SK-N-SH (cell line): ENCODE measurements around the gene MACROD1. TPM values are rescaled to one million over a fixed set of nuclear protein-coding genes. Genes with fewer than 3 reads are reported as not detected.

ENCODE experiments used
- CTCF ChIA-PET: fragments of 300-600, 350-600 bp; formaldehyde crosslinking; extraction: SDS; loops from one replicate; lab custom pipeline; 2021; lab: Yijun Ruan, JAX
- POLR2A ChIA-PET: fragments of 350-600 bp; sonication (Branson Sonifier 250); formaldehyde crosslinking; extraction: SDS; loops from one replicate; lab custom pipeline; 2020; ENCODE audit warnings: antibody characterized with exemption, inconsistent platforms; lab: Yijun Ruan, JAX
- DNase-seq: peaks from one replicate; pipeline ENCODE4 v3.0.0; 2012
- H2AFZ ChIP-seq: fragments of 200-600 bp; sonication (generic); 2 replicates; pipeline ENCODE4 v1.8.1; 2016; ENCODE audit warnings: antibody characterized with exemption, mild to moderate bottlenecking, low read depth
- H3F3A ChIP-seq: fragments of 200-600 bp; sonication (generic); replicated peaks from 2 replicates; pipeline ENCODE3; 2016; ENCODE audit warnings: antibody characterized with exemption, mild to moderate bottlenecking; ENCODE audit not compliant: insufficient read depth
- H3K27ac ChIP-seq, 2 experiments: fragments of 200-500 bp in 1 of 2; fragments of 200-600 bp in 1 of 2; sonication (Bioruptor generic) in 1 of 2; sonication (generic), shearing (Covaris generic) in 1 of 2; 2 replicates each; pipeline versions ENCODE4 v1.5.1 to v1.6.1; 2014 to 2016; ENCODE audit warnings: low read depth in 2 of 2, inconsistent platforms in 1 of 2, low read length in 1 of 2, mild to moderate bottlenecking in 1 of 2, mixed read lengths in 1 of 2
- H3K27me3 ChIP-seq: fragments of 200-600 bp; sonication (generic), shearing (Covaris generic); 2 replicates; pipeline ENCODE4 v1.6.1; 2016; ENCODE audit warnings: mixed run types; ENCODE audit not compliant: insufficient read depth
- H3K36me3 ChIP-seq, 2 experiments: fragments of 200-500 bp in 1 of 2; fragments of 200-600 bp in 1 of 2; sonication (Bioruptor generic) in 1 of 2; sonication (generic) in 1 of 2; replicated peaks in 1 of 2; 2 replicates each; pipeline versions ENCODE3 to v1.5.1; 2014 to 2016; ENCODE audit warnings: low read length in 1 of 2, mild to moderate bottlenecking in 1 of 2; ENCODE audit not compliant: insufficient read depth in 2 of 2, control insufficient read depth in 1 of 2
- H3K4me1 ChIP-seq, 2 experiments: fragments of 200-500 bp in 1 of 2; fragments of 200-600 bp in 1 of 2; sonication (Bioruptor generic) in 1 of 2; sonication (generic), shearing (Covaris generic) in 1 of 2; 2 replicates each; pipeline versions ENCODE4 v1.5.1 to v1.6.1; 2014 to 2016; ENCODE audit warnings: low read depth in 1 of 2, low read length in 1 of 2, mixed run types in 1 of 2; ENCODE audit not compliant: insufficient read depth in 2 of 2, control insufficient read depth in 1 of 2
- H3K4me2 ChIP-seq: fragments of 200-600 bp; sonication (generic), shearing (Covaris generic); 2 replicates; pipeline ENCODE4 v1.6.1; 2017; ENCODE audit warnings: mixed run types
- H3K4me3 ChIP-seq, 2 experiments: fragments of 200-500 bp in 1 of 2; fragments of 200-600 bp in 1 of 2; sonication (Bioruptor generic) in 1 of 2; sonication (generic), shearing (Covaris generic) in 1 of 2; 2 replicates each; pipeline versions ENCODE4 v1.5.1 to v1.8.1; 2014 to 2016; ENCODE audit warnings: low read depth in 2 of 2, inconsistent platforms in 1 of 2, low read length in 1 of 2, mild to moderate bottlenecking in 1 of 2, mixed read lengths in 1 of 2, moderate library complexity in 1 of 2
- H3K79me2 ChIP-seq: fragments of 200-600 bp; sonication (generic); 2 replicates; pipeline ENCODE4 v1.8.1; 2017; ENCODE audit warnings: mild to moderate bottlenecking; ENCODE audit not compliant: insufficient read depth
- H3K9ac ChIP-seq: fragments of 200-600 bp; sonication (generic); 2 replicates; pipeline ENCODE4 v1.6.1; 2017; ENCODE audit warnings: mixed run types
- H3K9me2 ChIP-seq: fragments of 200-600 bp; sonication (generic); 2 replicates; pipeline ENCODE4 v1.6.1; 2017; ENCODE audit warnings: mixed run types
- H3K9me3 ChIP-seq: fragments of 200-600 bp; sonication (generic); 2 replicates; pipeline ENCODE4 v1.6.1; 2017; ENCODE audit warnings: mixed run types, mild to moderate bottlenecking, moderate library complexity
- H4K20me1 ChIP-seq: fragments of 200-600 bp; sonication (generic); 2 replicates; pipeline ENCODE4 v1.6.1; 2017; ENCODE audit warnings: mild to moderate bottlenecking, mixed run types; ENCODE audit not compliant: insufficient read depth
- ELF1 ChIP-seq: IDR thresholded peaks from 2 replicates; pipeline ENCODE4 v1.4.0; 2012
- EP300 ChIP-seq, 2 experiments: IDR thresholded peaks; 2 replicates each; pipeline versions ENCODE4 v1.4.0 to v1.6.1; 2012; ENCODE audit warnings: borderline replicate concordance in 1 of 2, low read depth in 1 of 2, low read length in 1 of 2
- EZH2phosphoT487 ChIP-seq: fragments of 200-600 bp; sonication (generic); IDR thresholded peaks from 2 replicates; pipeline ENCODE4 v1.6.1; 2017; ENCODE audit warnings: low read depth, mixed run types, mild to moderate bottlenecking, antibody characterized with exemption, moderate library complexity, borderline replicate concordance
- FOXJ3 ChIP-seq: sonication (generic); formaldehyde crosslinking; IDR thresholded peaks from 2 replicates; pipeline ENCODE4 v1.5.1; 2020; ENCODE audit warnings: mild to moderate bottlenecking, missing genetic modification reagents
- MAX ChIP-seq: IDR thresholded peaks from 2 replicates; pipeline ENCODE4 v1.4.0; 2012; ENCODE audit warnings: low read depth
- MEF2A ChIP-seq: IDR thresholded peaks from 2 replicates; pipeline ENCODE4 v1.4.0; 2012; ENCODE audit warnings: low read depth, borderline replicate concordance
- NFIC ChIP-seq: IDR thresholded peaks from 2 replicates; pipeline ENCODE4 v1.4.0; 2012; ENCODE audit warnings: borderline replicate concordance
- PBX3 ChIP-seq: IDR thresholded peaks from 2 replicates; pipeline ENCODE4; 2012
- POLR2AphosphoS5 ChIP-seq: IDR thresholded peaks from 2 replicates; pipeline ENCODE4 v1.6.1; 2012; ENCODE audit warnings: low read depth, low read length
- RCOR1 ChIP-seq: fragments of 150-350 bp; IDR thresholded peaks from 2 replicates; pipeline ENCODE4 v1.6.1; 2017; ENCODE audit warnings: antibody characterized with exemption, low read length
- TCF12 ChIP-seq: IDR thresholded peaks from 2 replicates; pipeline ENCODE4 v1.4.0; 2012
- USF1 ChIP-seq: IDR thresholded peaks from 2 replicates; pipeline ENCODE4 v1.4.0; 2012; ENCODE audit warnings: low read depth, borderline replicate concordance
- USF2 ChIP-seq: fragments of 150-350 bp; IDR thresholded peaks from 2 replicates; pipeline ENCODE4 v1.6.1; 2017; ENCODE audit warnings: antibody characterized with exemption, low read length, low read depth, borderline replicate concordance
- YY1 ChIP-seq: IDR thresholded peaks from 2 replicates; pipeline ENCODE4 v1.4.0; 2012; ENCODE audit warnings: low read depth, mild to moderate bottlenecking
- ZBTB33 ChIP-seq: IDR thresholded peaks from 2 replicates; pipeline ENCODE4 v1.4.0; 2012; ENCODE audit warnings: low read depth, borderline replicate concordance
- WGBS: methylation state at CpG from one replicate; pipeline ENCODE4 v1.1.6; 2017; ENCODE audit warnings: low lambda C conversion rate; 5-methylcytosine and 5-hydroxymethylcytosine counted together
- polyA plus RNA-seq, 3 experiments: library from polyadenylated mRNA; depleted of rRNA; stranded (reverse); fragments of >200 nt; gene quantifications; 2 replicates each; pipeline ENCODE4 v1.2.3, GENCODE V29; 2012

Gene MACROD1
- polyA plus RNA-seq, 1 of the 3 experiments (the other 2 are of a cell fraction): 49.1 TPM

- H2AFZ ChIP-seq: no peak overlapping the region
- H3K4me2 ChIP-seq: no peak overlapping the region
- no peak overlapping the region for H3K4me3 ChIP-seq
- no peaks in the 10 kb centered on the region for H3K9me2 ChIP-seq
- no peaks in the 10 kb centered on the region for H3F3A ChIP-seq
- H4K20me1 ChIP-seq: no peaks in the 10 kb centered on the region
- no peaks in the 10 kb centered on the region for H3K9me3 ChIP-seq
- H3K27ac ChIP-seq: peak overlapping the region in 1 of 2 experiments; percentile 96; a peak in 2 of 4 replicates
- no peak overlapping the region for H3K9ac ChIP-seq
- H3K79me2 ChIP-seq: no peaks in the 10 kb centered on the region
- WGBS: 100% methylated on average over 3 of the region's 14 CpGs
- no peak for DNase-seq
- TF ChIP-seq USF2: no peak
- no peak for TF ChIP-seq EP300 (IDR thresholded peaks at IDR 0.05; ENCODE audit: borderline replicate concordance in 1 of 2, low read depth in 1 of 2, low read length in 1 of 2)
- TF ChIP-seq MAX: no peak
- TF ChIP-seq ZBTB33: no peak
- no peak for TF ChIP-seq MEF2A
- TF ChIP-seq PBX3: no peak
- TF ChIP-seq RCOR1: no peak
- no peak for TF ChIP-seq FOXJ3
- no peak for TF ChIP-seq EZH2phosphoT487
- TF ChIP-seq NFIC: no peak
- no peak for TF ChIP-seq POLR2AphosphoS5
- TF ChIP-seq YY1: no peak
- TF ChIP-seq ELF1: no peak
- TF ChIP-seq TCF12: no peak
- no peak for TF ChIP-seq USF1
- TF ChIP-seq, all 33 proteins: peak for 0
- Histone ChIP-seq H3K4me1 (peaks cover 12 to 84% of the 10 kb centered on the region in 2 experiments; a peak in 1 of 4 replicates), H3K27me3 (no peaks in the 10 kb centered on the region), H3K36me3 (no peaks in the 10 kb centered on the region)
- ChIA-PET POLR2A (interaction anchor here (0.8 to 1.3 kb wide), 5 partner anchors 10 to 55 kb away, joined by 3 to 8 read pairs (median 4); no protein-coding TSS in a partner anchor), CTCF (interaction anchor here (0.9 to 3.3 kb wide), 7 partner anchors 9 to 328 kb away, joined by 3 to 15 read pairs (median 4); partner anchors contain the start of gene ZFTA)
Observed at GRCh38 chr11:64095949-64096348, 70.0 kb downstream of the MACROD1 start.
